Dermis microvascular lymphatic vessel endothelial cell (primary cell): Measurements from ENCODE around the gene SLC25A13. TPM values are rescaled to one million over a fixed set of nuclear protein-coding genes. Genes with fewer than 3 reads are reported as not detected.

Source experiments
- DNase-seq, 2 donors: peaks; one replicate each; pipeline versions ENCODE4 v3.0.0 to v3.0.0-alpha.2; 2010; ENCODE audit warnings: low read depth in 2 of 2
- total RNA-seq: library from RNA; depleted of rRNA; stranded (reverse); fragments of >200 nt; gene quantifications from 2 replicates; pipeline ENCODE4 v1.2.1, GENCODE V29; 2014

The SLC25A13 gene
- total RNA-seq, 1 donor from 2014 or later = 21.6 TPM

DNA sequence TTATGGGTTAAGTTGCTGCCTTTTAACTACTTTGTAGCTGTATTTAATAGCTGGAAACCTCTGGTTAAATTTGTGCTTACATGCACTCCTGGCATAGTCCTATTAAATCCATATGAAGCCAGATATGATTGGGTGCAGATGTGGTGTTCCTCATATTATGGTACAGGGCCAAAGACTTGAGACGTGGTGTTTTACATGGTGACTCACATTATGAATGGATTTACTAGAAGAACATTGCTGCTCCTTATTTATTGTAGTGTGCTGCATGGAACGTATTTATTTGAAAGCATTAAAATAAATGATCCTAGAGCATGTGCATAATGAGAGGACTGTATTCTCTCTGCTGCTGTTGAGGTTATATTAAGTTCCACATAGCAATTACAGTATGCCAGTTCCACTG lies 224.1 kb downstream of the SLC25A13 start:
- DNase-seq = no peak

DNA sequence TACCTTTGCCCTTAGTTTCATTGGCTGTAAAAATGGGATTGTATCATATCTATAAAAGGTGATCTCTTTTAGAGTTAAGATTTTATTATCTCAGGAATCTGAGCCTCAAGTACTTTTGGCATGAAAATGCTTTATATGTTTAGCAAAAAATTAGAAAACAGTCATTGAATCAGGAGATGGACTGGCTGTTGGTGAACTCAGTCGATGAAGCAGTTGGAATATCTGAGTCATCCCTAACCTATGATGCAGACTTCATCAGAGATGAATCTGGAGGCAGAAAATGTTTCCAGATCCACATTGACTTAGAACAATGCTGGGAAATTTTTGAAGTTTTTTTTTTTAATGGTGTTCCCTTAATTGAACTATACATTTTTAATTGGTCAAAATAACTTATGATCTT lies 228.5 kb downstream of the SLC25A13 start:
- DNase-seq = peak; percentile 58 to 80

DNA sequence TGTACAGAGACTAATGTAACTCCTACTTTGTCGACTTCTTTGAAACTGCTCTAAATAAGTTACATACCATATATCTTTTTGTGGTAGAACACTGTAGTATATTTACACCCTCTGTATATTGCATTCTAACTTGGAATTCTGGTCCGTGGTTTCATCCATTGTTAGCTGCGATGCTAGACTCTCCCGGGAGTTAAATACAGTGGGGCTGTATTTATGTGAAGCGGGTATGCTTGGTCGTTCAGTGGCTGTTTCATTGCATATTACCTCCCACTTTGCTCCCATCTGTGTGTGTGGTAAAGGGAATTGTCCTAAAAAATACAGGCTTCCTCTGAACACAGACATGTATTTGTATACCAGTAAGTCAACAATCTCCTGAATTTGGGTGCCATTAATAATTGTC lies 231.1 kb downstream of the SLC25A13 start:
- no peak for DNase-seq

- DNase-seq = no peak
These were observed 232.4 kb downstream of the SLC25A13 start for GRCh38 chr7:96089511-96089910.

- DNase-seq = peak in 1 of 2 donors; percentile 71
These were observed 233.3 kb downstream of the SLC25A13 start for GRCh38 chr7:96088579-96088978.

- no peak for DNase-seq
These were observed 235.9 kb downstream of the SLC25A13 start for GRCh38 chr7:96085953-96086352.

- DNase-seq = peak in 1 of 2 donors; percentile 71
These were observed 236.9 kb downstream of the SLC25A13 start for GRCh38 chr7:96084881-96085553.

- no peak for DNase-seq
These were observed 241.9 kb downstream of the SLC25A13 start for GRCh38 chr7:96080027-96080426.

DNA sequence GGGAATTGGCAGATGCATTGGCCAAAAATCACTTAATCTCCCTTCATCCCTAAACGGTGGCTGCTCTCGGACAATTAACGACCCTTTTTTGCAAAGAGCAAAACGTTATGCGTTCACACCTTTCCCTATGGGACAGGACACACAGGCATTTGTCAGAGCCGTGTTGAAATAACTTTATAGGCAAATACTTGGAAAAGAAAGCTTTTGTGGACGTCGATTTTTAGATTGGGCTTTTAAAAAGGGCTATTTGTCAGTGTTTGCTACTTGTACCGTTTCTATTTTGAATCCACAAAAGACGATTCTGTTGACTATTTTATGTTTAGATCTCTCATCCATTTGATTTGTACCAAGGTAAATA lies 245.6 kb downstream of the SLC25A13 start:
- DNase-seq = no peak

DNA sequence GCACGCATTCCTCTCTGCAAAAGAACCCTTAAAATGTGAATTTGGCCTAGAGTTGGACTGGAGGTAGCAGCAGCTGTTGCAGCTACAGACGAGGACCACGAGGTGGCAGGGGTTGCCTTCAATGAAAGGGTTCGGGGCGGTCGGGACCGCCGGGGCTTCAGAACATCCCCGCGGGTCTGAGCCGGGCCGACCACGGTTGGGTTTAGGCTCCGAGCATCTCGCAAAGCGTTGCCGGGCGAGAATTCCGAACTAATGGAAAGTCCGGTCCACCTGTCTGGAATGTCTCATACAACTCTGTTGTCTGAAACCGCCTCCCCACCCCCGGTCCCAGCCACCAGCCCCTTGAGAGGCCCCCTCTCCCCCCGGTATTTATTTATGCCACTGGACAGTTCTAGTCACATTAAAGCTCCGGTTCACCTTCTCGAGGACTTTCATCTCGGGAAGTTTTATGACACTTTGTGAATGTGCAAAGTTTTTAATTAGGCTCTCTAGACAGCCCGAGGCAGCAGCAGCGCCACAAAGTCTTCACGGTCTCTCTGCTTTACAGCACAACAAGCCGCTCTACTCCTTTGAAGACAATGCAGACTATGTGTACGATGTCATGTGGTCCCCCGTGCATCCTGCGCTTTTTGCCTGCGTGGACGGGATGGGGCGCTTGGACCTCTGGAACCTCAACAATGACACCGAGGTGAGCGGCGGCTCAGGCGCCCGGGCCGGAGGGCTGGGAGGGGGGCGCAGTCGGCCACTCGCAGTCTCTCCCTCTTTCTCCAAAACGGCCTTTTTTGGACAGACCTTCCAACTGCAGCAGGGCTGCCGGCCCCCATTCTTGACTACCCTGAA lies 246.2 kb downstream of the SLC25A13 start:
- DNase-seq = peak; percentile 20 to 67

DNA sequence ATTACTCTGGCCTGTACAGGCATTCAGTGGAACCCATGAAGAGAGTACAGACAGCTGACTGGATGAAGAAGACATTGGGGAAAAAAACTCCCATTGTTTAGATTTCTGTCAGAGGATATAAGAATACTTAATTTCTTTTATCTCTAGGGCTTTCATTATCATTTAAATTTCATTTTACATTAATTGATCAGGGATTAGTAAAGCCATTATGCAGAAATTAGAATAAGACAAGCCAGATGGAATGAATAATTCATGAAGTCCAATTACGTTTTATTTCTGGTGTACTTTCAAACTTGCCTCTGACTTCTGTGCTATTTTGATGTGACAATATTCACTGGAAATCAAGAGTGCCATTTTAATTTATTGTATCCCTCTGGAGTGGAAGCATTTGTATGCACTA lies 247.0 kb downstream of the SLC25A13 start:
- no peak for DNase-seq
